GM12892 (cell line): ENCODE measurements around the gene ADAMTS12.

ENCODE experiments used
- POLR2A ChIP-seq: IDR thresholded peaks from 2 replicates; pipeline ENCODE4 v1.6.1; 2011; ENCODE audit warnings: low read depth, low read length, control low read depth
- POLR2AphosphoS5 ChIP-seq: IDR thresholded peaks from 2 replicates; pipeline ENCODE4 v1.6.1; 2011; ENCODE audit warnings: low read depth, low read length, control low read depth

- TF ChIP-seq POLR2AphosphoS5: no peak
- no peak for TF ChIP-seq POLR2A
These were observed 414.0 kb downstream of the ADAMTS12 start for GRCh38 chr5:33477816-33478215.
